HepG2 (cell line): ENCODE results near the gene WDR27. TPM values are rescaled to one million over a fixed set of nuclear protein-coding genes. Genes with fewer than 3 reads are reported as not detected.
A peak's percentile ranks its signal among the peaks of the same experiment; 100 is the strongest.

Experiments
- ATF1 ChIP-seq: IDR thresholded peaks from 2 replicates; pipeline ENCODE4 v1.6.1; 2016; ENCODE audit warnings: mild to moderate bottlenecking, control low read depth
- ATF7-NPFF ChIP-seq: sonication (generic); formaldehyde crosslinking; IDR thresholded peaks from 2 replicates; pipeline ENCODE4 v1.8.1; 2023; ENCODE audit warnings: mild to moderate bottlenecking, low read depth, missing genetic modification reagents, moderate library complexity
- CBX2 ChIP-seq, 2 experiments: fragments of 200-600 bp in 1 of 2; sonication (generic); formaldehyde crosslinking in 1 of 2; IDR thresholded peaks; 2 replicates each; pipeline versions ENCODE4 v1.7.0 to v1.8.1; 2018 to 2022; ENCODE audit warnings: low read depth in 2 of 2, low read length in 1 of 2, mild to moderate bottlenecking in 1 of 2, missing genetic modification reagents in 1 of 2
- E2F2 ChIP-seq: sonication (generic); formaldehyde crosslinking; IDR thresholded peaks from 2 replicates; pipeline ENCODE4 v1.4.0; 2020; ENCODE audit warnings: missing genetic modification reagents, borderline replicate concordance
- FOXO1 ChIP-seq: sonication (generic); formaldehyde crosslinking; IDR thresholded peaks from 2 replicates; pipeline ENCODE4 v1.4.0; 2020; ENCODE audit warnings: missing genetic modification reagents
- HOXA7 ChIP-seq: sonication (generic); formaldehyde crosslinking; IDR thresholded peaks from 2 replicates; pipeline ENCODE4 v1.8.1; 2022; ENCODE audit warnings: mild to moderate bottlenecking, missing genetic modification reagents, moderate library complexity
- JUNB ChIP-seq: sonication (generic); formaldehyde crosslinking; IDR thresholded peaks from 2 replicates; pipeline ENCODE4 v1.8.0; 2022; ENCODE audit warnings: missing genetic modification reagents, mild to moderate bottlenecking, borderline replicate concordance
- MZF1 ChIP-seq: sonication (generic); formaldehyde crosslinking; IDR thresholded peaks from 2 replicates; pipeline ENCODE4 v1.8.1; 2023; ENCODE audit warnings: mild to moderate bottlenecking, missing genetic modification reagents, borderline replicate concordance
- RBAK ChIP-seq: sonication (generic); formaldehyde crosslinking; IDR thresholded peaks from 2 replicates; pipeline ENCODE4 v1.5.1; 2020; ENCODE audit warnings: mild to moderate bottlenecking, missing genetic modification reagents
- REST ChIP-seq, 2 experiments: IDR thresholded peaks; 2 replicates each; pipeline ENCODE4 v1.6.1; 2011 to 2012; ENCODE audit warnings: low read length in 2 of 2, borderline replicate concordance in 1 of 2, low read depth in 1 of 2, mild to moderate bottlenecking in 1 of 2, moderate library complexity in 1 of 2
- RNF2 ChIP-seq: fragments of 450-650 bp; conservative IDR thresholded peaks from 2 replicates; pipeline ENCODE4 v1.6.1; 2016; ENCODE audit warnings: low read depth
- TRIM24 ChIP-seq: sonication (generic); formaldehyde crosslinking; IDR thresholded peaks from 2 replicates; pipeline ENCODE4 v1.8.0; 2022; ENCODE audit warnings: mild to moderate bottlenecking, missing genetic modification reagents
- ZEB1 ChIP-seq: IDR thresholded peaks from 2 replicates; pipeline ENCODE4 v1.6.1; 2012; ENCODE audit warnings: mild to moderate bottlenecking, low read depth, inconsistent platforms; ENCODE audit not compliant: insufficient replicate concordance
- ZFP90 ChIP-seq: sonication (generic); formaldehyde crosslinking; IDR thresholded peaks from 2 replicates; pipeline ENCODE4 v1.8.0; 2022; ENCODE audit warnings: missing genetic modification reagents, mild to moderate bottlenecking, inconsistent platforms, borderline replicate concordance
- ZFX ChIP-seq: sonication (generic); formaldehyde crosslinking; IDR thresholded peaks from 2 replicates; pipeline ENCODE4 v1.4.0; 2020; ENCODE audit warnings: mild to moderate bottlenecking, low read depth, missing genetic modification reagents, moderate library complexity
- ZMYM4 ChIP-seq: sonication (generic); formaldehyde crosslinking; IDR thresholded peaks from 2 replicates; pipeline ENCODE4 v1.8.1; 2023; ENCODE audit warnings: mild to moderate bottlenecking, missing genetic modification reagents
- ZNF136 ChIP-seq: sonication (generic); formaldehyde crosslinking; IDR thresholded peaks from 2 replicates; pipeline ENCODE4 v1.8.1; 2022; ENCODE audit warnings: low read depth, mild to moderate bottlenecking, moderate library complexity, missing genetic modification reagents
- ZNF30 ChIP-seq: sonication (generic); formaldehyde crosslinking; IDR thresholded peaks from 2 replicates; pipeline ENCODE4 v1.5.0; 2020; ENCODE audit warnings: mild to moderate bottlenecking, missing genetic modification reagents
- ZNF562 ChIP-seq: sonication (generic); formaldehyde crosslinking; IDR thresholded peaks from 2 replicates; pipeline ENCODE4 v1.8.0; 2022; ENCODE audit warnings: missing genetic modification reagents, borderline replicate concordance
- ZNF652 ChIP-seq: IDR thresholded peaks from 2 replicates; pipeline ENCODE4 v1.6.1; 2016; ENCODE audit warnings: low read depth, borderline replicate concordance
- ZNF737 ChIP-seq: sonication (generic); formaldehyde crosslinking; IDR thresholded peaks from 2 replicates; pipeline ENCODE4 v1.5.0; 2020; ENCODE audit warnings: missing genetic modification reagents, mild to moderate bottlenecking, borderline replicate concordance
- ZNF772 ChIP-seq: sonication (generic); formaldehyde crosslinking; IDR thresholded peaks from 2 replicates; pipeline ENCODE4 v1.5.0; 2020; ENCODE audit warnings: mild to moderate bottlenecking, missing genetic modification reagents
- ZSCAN22 ChIP-seq: sonication (generic); formaldehyde crosslinking; IDR thresholded peaks from 2 replicates; pipeline ENCODE4 v1.4.0; 2020; ENCODE audit warnings: mild to moderate bottlenecking, missing genetic modification reagents
- ZSCAN31 ChIP-seq: sonication (generic); formaldehyde crosslinking; IDR thresholded peaks from 2 replicates; pipeline ENCODE4 v1.5.0; 2020; ENCODE audit warnings: low read depth, mild to moderate bottlenecking, missing genetic modification reagents
- polyA plus RNA-seq, 8 experiments: library from polyadenylated mRNA; depleted of rRNA in 3 of 8; stranded (reverse) in 7 of 8; unstranded in 1 of 8; fragments of >200 nt; fragmentation: Illumina TruSeq in 4 of 8; extraction: Trizol in 4 of 8; gene quantifications; 2 replicates each; pipeline versions ENCODE4 v1.2.1 to v1.2.3, GENCODE V29; 2011 to 2016; ENCODE audit warnings: low read depth in 4 of 8, missing spikeins in 1 of 8, mixed read lengths in 1 of 8; ENCODE audit not compliant: insufficient read depth in 1 of 8
- total RNA-seq, 5 experiments: library from RNA; depleted of rRNA; stranded (reverse); fragments of >200 nt; fragmentation: Illumina TruSeq; extraction: Trizol; gene quantifications; 2 replicates each; pipeline ENCODE4 v1.2.3, GENCODE V29; 2016; ENCODE audit warnings: low read depth in 1 of 5

WDR27 gene
- total and polyA plus RNA-seq, 2 of the 13 experiments (the other 11 are each of a cell fraction or from before 2014, with no cell fraction given), result 34.1 to 80.3 TPM

GRCh38 chr6:169701954-169702839, at the start of gene WDR27, which contains the start of gene C6orf120 (continued):
- no peak; a peak in 1 of 4 replicates for TF ChIP-seq REST (IDR thresholded peaks at IDR 0.05; ENCODE audit: borderline replicate concordance in 1 of 2, low read depth in 1 of 2, low read length in 2 of 2)
- TF ChIP-seq ZNF772 (CRISPR knock-in tag), result peak; percentile 51
- peak; percentile 20; the same call in 1 of the 2 replicates for TF ChIP-seq RBAK (CRISPR knock-in tag)
- no peak for TF ChIP-seq CBX2 (IDR thresholded peaks at IDR 0.05; ENCODE audit: low read depth, low read length)
- 0 out of 2 replicates have a peak, but pooled peaks have one; percentile 53 for TF ChIP-seq CBX2 (CRISPR knock-in tag; IDR thresholded peaks at IDR 0.05; ENCODE audit: low read depth)
- no peak for TF ChIP-seq ZSCAN22 (CRISPR knock-in tag)
- no peak for TF ChIP-seq E2F2
- TF ChIP-seq ZNF562 (CRISPR knock-in tag), result peak; percentile 53; the same call in 1 of the 2 replicates
- TF ChIP-seq ZNF30 (CRISPR knock-in tag), result peak; percentile 98
- TF ChIP-seq MZF1 (CRISPR knock-in tag), result peak; percentile 63; the same call in 1 of the 2 replicates
- TF ChIP-seq JUNB (CRISPR knock-in tag), result peak; percentile 12; the same call in 1 of the 2 replicates
- peak; percentile 96 for TF ChIP-seq ZMYM4
- TF ChIP-seq ZNF737 (CRISPR knock-in tag), result no peak; the same call in 1 of the 2 replicates
- TF ChIP-seq ZNF652 (CRISPR knock-in tag), result peak; percentile 53; the same call in 1 of the 2 replicates
- TF ChIP-seq ZSCAN31 (CRISPR knock-in tag), result 0 out of 2 replicates have a peak, but pooled peaks have one; percentile 84
- peak; percentile 94; the same call in 1 of the 2 replicates for TF ChIP-seq HOXA7
- TF ChIP-seq ZFP90 (CRISPR knock-in tag), result 0 out of 2 replicates have a peak, but pooled peaks have one; percentile 41
- peak; percentile 12 for TF ChIP-seq ZEB1
- peak; percentile 80 for TF ChIP-seq ATF1 (CRISPR knock-in tag)
- peak; percentile 99 for TF ChIP-seq ZFX (CRISPR knock-in tag)
- TF ChIP-seq RNF2, result 0 out of 2 replicates have a peak, but pooled peaks have one; percentile 25
- peak; percentile 89 for TF ChIP-seq ATF7-NPFF (CRISPR knock-in tag)
- TF ChIP-seq ZNF136 (CRISPR knock-in tag), result peak; percentile 43; the same call in 1 of the 2 replicates
- no peak for TF ChIP-seq TRIM24 (CRISPR knock-in tag)
- TF ChIP-seq FOXO1 (CRISPR knock-in tag), result peak; percentile 56; the same call in 1 of the 2 replicates
